NCI-H82 treated with DMSO at 0.1 percent for 48 hours (cell line): ENCODE measurements around the gene KCTD5.
"Not testable (repeated sequence)": the region's sequence is repeated elsewhere in the genome, so short reads cannot be mapped to it uniquely, and the experiment has no call there.

Source experiments
- DNase-seq: peaks from one replicate; lab custom pipeline; 2025; ENCODE audit not compliant: unreplicated experiment; lab: John Stamatoyannopoulos, UW

KCTD5 gene

DNA sequence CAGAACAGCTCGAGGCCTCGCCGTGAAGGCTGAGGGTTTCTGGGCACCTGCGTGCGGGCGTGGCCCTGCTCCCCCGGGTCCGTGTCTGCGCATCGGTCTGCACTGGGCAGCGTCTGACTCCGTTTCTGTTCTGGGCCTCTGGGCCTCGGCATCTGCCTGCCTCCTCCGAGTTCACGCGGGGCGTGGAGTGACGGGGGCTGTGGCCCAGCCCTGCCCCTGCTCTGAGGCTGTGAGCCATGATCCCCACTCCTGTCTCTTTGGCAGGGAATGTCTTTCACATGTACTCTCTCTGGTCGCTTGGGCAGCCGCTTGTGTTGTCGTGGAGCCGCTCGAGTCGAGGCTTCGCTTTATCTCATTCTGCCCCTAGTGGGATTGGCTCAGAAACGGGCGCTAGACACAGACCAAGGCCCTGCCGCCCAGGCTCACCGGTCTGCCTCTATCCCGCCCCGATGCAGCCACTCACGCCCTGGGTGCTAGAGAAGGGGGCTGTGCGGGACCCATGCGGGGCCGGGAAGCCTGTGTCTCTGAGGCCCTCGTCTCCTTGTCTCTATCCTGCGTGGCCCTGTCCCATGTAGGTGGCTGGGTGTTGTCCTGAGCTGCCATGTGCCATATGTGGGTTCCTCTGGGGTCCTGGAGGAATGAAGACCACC lies 14.4 kb downstream of the KCTD5 start:
- not testable (repeated sequence) for DNase-seq

DNA sequence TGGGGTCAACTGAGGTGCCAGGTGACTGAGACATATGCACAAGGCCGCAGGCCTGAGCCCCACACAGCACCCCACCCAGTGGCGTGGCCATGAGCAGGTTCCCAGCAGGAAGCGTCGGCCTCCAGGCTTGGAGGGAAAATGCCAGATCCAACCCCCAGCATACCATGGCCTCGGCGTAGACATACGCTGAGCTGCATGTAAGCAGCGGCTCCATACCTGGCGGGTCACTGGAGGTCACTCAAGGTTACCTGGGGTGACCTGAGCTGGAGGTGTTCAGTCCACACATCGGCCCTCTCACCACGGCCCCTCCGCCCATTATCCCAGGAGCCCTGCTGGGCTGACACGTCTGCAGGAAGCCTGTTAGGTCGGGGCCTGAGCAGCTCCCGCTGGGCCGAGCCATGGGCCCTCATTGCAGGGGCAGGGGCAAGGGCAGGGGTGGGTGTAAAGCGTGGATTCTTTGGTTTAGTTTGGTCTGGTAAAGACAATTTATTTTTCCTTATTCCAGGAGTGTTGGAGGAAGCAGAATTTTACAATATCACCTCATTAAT lies 15.2 kb downstream of the KCTD5 start:
- no peak for DNase-seq

DNA sequence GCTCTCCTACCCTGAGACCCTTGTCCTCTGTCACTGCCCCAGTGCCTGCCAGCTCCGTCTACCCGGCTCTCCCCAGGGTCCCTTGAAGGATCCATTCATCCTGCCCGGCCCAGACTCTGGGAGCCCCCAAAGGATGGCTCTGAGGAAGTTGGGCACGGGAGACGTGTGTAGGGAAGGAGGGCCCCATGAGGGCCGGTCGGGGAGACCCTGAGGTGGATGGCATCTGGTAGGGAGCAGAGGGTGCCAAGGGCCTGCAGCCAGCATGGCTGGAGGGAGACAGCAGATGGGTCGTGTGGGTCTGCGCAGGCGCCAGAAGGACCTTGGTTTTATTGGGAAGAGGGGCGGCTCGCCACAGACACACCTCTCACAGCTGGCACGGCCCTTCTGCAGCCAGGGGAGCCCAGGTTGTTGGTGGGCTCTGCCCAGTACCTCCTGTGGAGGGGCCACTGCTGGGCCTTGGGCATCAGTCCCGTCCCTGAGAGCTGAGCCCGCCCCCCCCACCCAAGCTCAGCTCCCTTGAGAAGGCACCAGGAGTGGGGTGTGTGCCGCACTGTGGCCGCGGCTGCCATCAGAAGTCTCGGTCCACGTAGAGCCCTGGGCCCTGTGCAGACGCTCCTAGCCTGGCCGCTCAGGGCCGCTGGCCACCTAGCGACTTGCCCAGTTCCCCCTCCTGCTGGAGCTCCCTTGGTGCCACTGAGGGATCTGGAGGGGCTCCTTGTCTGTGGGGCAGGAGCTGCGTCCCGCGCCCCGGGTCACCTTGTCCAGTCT lies 16.0 kb downstream of the KCTD5 start:
- no peak for DNase-seq

DNA sequence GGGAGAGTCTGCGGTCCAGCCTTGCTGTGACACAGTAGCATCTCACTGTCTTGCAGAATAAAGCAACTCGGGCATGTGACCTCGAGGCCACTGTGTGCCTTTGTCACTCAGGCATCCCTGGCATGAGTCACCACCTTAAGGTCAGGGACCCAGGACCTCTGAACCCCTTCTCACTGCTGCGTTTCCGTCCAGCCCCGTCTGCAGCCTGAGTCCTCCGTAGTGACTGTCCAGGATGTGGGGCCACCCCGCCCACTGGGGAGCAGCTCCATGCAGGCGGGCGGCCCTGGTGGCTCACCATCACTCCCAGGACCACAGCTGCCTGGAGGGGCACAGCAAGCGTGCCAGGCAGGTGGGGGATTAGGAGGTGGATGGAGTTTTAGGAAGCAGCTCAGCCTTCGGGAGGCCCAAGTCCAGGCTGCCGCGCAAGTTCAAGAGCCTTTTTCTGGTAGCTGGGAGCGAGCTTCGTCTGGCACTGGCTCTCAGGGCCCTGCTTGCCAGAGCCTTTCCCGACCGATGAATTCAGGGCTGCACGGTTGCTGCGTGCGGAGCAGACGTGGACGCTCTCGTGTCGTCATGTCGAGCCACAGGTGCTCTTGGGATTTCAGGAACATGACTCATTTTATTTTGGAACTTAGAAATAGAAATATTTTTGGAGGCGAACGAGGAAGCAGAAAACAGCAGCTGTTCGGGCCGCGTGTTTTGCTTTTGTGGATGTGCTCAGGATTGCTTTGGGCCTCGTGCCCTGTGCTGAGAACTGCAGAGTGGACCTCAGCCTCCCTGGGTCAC lies 16.8 kb downstream of the KCTD5 start:
- DNase-seq = no peak

DNA sequence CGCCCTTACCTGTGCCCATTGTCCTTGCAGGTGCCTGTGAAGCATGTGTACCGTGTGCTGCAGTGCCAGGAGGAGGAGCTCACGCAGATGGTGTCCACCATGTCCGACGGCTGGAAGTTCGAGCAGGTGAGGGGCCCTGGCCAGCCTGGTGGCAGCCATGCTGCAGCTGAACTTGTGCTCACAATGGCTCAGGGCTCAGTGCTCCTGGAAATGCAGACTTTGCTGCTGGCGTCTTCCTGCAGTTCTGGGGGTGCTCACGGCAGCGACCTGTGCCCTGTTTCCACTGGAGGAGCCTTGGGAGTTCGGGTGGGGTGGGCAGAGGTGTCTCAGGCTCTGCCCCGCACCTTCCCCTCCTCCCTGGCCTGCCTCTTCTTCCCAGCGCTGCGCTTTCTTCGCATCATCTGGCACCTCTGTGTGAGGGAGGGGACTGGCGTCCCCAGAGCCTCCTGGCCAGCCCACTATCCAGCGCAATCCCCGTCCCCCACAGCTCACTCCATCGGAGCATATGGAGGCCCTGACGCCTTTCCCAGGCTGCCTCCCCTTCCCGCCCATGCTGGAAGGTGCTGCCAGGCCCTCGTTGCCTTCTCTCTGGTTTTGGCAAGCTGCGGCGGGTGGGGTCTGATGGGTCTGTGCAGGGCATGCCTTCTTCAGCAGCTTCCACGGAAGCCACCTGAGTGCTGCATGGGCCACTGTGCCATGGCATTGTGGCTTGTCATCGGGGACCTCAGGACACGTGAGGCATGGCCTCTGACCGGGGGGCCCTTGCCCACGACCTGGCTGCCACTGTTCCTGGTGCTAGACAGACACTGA lies 17.7 kb downstream of the KCTD5 start:
- no peak for DNase-seq

DNA sequence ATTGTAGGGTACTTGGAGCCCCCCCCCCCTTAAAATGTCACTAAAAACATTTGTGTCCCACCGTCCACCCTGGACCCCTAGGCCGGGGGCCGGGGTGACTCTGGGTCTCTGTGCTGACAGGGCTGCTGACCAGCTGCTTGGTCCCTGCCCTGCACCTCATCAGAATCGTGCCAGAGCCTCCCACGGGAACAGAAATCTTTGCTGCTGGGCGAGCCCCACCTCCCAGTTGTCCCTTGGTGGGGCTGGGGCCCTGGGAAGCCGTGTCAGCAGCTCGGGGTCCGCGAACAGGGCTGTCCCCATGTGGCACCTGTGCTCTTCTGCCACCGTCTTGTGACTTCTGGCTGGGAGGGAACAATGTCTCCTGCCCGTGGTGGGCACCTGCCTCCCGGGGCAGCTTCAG lies 18.5 kb downstream of the KCTD5 start:
- no peak for DNase-seq

DNA sequence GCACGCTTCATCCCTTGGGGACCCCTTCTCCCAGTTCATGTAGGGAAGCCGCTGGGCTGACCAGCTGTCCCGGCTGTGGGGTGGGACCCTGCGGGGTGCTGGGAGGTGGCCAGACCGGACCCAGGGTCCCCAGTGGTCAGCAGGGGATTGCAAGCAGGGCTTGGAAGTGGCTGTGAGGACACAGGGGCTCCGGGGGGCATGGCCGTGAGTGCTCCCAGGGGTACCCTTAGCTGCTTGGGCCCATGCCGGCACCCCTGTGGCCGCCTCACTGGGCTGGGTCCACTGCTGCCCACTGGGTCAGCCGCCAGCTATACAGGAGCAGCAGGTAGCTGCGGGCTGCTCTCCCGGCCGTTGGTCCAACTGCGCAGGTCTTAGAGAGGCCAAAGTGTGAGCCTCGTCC lies 18.9 kb downstream of the KCTD5 start:
- no peak for DNase-seq

DNA sequence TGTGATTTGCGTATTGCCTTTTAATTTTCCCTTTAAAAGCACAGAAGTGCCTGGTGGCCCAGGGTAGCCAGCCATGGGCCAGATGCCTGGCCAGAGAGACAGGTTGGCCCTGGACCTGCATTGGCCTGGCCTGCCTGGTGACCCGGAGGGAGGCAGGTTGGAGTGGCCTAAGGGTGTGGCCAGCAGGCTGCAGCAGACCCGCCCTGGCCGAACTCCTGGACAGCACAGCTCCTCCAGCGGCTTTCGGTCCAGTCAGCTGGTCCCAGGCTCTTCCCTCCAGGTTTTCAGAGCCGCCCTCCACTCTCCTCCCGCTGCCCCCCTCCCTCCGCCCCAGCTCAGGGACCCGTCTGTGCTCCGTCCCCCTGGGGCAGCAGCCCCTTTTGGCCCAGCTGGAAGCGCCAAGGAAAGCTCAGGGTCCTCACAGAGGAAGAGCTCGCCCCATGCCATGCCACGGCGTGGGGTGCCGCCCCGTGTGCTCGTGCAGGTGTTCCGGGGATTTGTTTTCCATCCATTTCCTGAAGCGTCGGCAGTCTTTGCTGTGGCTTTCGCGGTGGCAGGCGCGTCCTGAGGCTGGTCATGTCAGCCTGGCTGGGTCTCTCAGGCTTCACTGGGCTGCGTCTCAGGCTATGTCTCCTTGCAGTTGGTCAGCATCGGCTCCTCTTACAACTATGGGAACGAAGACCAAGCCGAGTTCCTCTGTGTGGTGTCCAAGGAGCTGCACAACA lies 19.6 kb downstream of the KCTD5 start:
- DNase-seq = no peak

DNA sequence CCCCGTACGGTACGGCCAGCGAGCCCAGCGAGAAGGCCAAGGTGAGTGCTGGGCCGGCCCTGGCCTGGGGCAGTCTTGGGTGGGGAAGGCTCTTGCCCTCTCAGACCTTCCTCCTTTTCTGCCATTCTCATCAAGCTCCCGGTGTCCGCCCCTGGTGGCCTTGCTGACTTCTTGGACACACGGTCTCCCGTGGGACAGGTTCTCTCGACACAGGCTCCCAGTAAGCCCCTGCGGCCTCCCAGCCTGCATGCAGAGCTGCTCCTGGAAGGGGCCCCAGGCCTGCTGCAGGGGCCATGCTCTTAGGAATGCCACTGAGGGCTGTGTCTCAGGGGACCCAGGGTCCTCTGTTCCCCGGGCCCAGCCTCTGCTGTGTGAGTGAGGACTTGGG lies 20.1 kb downstream of the KCTD5 start:
- DNase-seq = no peak

DNA sequence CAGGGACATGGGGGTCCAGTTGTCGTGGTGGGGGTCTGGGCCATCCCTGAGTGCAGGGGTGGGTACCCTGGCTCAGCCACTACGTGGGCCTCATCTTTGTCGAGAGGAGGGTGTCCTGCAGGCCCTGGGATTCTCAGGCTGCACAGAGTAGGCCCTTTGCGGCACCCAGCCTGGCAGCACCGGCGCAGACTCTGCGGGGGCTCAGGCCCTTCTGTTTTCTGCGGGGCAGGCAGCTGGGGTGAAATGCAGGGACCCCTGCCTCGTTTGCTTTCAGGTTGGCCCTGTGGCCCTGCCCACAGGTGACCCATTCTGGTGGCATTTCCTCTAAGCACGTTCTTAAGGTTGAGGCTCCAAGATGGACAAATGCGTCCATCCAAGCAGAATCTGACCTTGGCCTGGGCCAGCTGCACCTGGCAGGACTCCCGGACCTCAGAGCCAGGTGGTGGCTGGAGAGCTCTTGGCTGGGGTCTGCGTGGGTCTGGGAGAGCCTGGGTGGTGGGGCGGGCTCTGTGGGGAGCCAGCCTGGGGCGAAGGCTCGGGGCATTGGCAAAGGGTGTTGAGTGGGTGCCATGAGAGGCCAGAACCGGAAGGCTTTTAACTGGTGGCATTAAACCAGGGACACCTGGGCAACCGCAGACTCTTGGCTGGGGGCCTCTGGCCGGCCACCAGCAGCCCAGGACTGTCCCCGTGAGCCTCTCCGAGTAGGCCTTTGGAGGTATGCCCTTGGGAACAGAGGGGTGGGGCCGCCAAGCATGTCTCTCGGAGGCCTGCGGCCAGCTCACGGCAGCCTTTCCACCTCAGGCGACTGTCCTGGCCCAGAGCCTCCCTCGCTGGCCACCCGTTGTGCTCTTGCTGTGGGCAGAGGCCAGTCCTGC lies 20.8 kb downstream of the KCTD5 start:
- DNase-seq = no peak

DNA sequence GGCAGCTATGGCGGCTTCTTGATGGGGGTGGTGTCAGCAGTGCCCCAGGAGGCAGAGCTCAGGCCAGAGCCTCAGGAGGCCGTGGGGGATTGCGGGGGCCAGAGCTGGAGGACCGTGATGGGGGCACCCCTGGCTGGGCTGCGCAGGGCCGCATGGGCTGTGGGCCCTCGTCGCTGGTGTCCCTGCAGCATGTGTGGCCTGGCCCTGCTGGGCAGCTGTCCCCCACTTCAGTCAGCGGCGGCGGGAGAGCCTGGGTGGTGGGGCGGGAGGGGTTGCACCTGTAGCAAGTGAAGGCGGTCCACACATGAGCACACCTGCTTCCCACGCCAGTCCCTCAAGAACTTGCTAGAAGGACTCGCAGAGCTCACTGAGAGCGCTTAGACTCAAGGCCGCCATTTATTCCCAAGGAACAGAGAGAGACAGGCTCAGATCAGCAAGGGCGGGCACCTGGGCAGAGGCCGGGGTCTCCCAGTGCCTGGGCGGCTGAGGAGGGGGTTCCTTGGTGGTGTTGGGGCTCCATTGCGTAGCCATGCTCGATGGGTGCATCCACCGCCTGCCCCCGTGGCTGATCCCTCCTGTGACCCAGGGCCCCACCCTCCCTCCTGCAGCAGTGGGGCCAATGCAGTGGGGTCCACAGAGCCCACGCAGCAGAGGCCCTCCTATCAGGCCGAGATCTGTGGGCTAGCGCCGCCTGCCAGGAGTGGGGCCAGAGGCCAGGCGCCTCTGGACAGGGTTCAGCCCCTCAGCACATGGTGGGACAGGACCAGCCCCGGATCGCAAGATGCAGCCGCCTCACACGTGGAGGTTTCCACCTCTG lies 22.1 kb downstream of the KCTD5 start:
- no peak for DNase-seq

DNA sequence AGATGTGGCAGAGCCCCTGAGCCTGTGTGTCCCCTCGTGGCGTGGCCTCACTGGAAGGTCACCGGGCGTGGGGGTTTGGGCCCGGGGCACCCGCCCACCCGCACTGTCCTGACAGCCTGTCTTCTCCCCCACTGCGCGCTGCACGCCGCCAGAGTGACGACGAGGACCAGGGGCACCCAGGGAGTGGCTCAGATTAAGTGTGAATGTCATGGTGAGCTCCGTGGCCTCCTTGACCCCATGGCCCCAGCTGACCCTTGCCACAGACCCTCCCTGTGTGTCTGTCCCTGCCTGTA lies 22.6 kb downstream of the KCTD5 start:
- DNase-seq = no peak

DNA sequence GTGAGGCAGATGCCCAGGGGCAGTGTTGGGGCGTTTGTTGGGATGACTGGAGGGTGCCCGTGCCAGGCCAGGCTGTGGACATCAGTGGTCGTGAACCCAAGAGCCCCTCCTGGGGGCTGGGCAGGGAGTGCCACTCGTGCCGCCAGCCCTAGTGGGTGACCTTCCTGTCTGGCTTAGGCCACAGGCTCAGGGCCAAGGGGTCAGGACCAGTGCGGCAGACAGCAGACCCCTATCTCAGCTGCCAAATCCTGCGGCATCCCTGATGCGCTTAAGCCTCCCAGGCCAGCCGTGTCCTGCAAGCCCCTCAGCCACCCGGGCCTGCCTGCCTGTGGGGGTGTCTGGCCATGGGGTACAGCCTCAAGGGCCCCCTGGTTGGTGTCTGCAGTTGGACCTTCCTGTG lies 23.0 kb downstream of the KCTD5 start:
- no peak for DNase-seq

DNA sequence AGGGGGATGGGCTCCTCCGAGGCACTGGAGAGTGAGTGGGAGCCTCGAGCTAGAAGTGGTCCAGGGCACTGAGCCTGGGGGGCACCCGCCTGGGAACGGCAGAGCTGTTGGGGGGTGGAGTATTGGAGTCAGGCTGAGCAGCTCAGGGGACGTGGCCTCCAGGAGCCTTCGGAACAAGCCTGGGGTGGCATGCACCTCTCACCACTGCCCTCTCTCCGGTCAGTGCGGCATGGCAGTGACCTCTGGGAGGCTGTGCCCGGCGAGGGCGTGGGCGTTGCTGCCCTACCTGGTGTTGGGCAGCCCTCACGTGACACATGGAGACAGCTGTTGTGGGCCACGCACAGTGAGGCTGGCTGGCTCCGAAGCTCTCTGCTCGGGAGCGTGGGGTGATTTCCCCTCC lies 23.8 kb downstream of the KCTD5 start:
- no peak for DNase-seq

DNA sequence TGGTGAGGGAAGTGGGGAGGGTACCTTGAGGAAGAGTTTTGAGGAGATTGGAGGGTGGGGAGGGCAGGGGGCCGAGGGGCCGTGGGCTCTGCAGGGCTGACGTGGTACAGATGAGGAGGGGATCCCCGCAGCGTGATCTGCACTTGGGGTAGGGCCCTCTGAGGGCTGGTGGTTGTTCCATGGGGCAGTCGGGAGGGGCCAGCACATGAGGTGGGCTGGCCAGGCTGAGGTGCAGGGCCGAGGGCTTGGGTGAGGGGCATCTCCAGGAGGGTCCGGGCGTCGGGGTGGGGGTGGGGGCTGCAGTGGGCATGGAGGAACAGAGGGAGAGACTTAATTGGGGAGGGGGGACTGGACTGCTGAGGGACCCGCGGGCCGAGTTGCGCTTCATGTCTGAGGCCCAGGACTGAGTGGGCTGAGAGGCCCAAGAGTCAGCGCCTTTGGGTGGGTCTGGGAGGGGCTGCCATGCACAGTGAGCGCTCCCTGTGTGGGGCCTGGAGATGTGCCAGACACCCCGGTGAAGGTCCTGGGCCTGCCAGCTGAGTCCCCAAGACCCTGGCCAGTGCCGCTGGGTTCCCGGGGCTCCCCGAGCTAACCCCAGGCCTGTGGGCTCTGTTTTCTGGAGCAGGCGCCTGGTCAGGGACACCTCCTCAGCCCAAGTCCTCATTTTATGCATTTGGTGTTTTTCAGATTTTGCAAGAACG lies 24.4 kb downstream of the KCTD5 start:
- DNase-seq = no peak

DNA sequence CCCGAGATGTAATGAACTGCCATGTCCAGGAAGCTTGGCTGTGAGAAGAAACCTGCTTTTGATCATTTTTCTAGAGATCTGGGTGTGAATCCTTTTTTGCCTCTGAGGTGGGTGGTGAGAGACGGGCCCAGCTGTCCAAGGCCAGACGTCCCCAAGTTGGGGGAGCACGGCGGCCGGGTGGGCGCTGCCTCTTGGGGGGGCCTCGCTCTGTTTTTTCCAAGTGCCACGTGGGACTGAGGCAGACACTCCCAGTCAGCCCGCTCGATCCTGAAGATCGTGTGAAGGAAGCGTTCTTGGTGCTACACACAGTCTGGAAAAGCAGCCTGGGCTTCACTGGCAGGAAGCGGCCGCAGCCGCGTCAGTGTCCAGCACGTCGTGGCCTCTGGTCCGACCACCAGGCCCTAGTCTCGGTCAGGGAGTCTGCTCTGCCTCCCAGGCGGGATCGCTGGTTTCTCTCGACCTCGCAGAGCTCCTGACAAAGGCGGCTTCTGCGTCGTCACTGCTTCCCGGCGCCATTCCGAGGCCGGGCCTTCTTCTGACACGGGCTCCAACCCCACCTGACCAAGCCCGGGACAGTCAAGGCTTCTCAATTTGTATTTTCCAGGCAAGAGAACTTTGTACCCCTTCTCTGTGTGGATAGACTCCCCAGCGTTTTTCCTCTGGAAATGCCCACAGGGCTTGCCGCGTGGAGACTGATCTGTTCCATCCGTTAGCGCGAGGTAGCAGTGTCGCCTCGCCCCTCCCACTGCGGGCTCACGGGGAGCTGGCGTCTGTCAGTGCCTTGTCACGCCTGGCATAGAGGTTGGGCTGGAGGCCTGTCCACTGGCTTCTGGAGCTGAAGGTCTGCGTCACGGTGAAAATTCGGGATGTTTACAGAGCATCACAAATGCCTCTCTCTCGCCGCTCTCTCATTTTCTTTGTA lies 25.3 kb downstream of the KCTD5 start:
- no peak for DNase-seq

DNA sequence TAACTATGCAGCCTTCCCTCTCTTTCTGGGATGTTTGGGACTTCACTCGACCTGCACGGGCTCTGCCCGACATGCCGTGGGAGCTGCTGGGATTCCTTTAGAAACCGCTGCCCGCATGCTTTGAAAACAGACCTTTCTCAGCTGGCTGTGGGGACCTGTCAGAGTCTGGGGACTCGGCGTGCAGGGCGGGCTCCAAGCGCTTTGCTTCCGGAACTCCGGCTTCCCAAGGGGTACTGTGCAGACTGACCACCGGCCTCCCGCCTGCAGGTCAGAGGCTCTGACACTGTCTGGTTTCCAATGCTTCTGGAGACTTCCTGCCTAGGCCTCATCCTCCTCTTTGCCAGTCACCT lies 25.9 kb downstream of the KCTD5 start:
- DNase-seq = no peak
